HG03280 (cell line): Measurements from ENCODE around the gene ERG.

Source experiments
- ATAC-seq: cut with Tn5 transposase; IDR thresholded peaks from one replicate; pipeline ENCODE4 v1.9.1; 2021; ENCODE audit warnings: mild to moderate bottlenecking, moderate library complexity; ENCODE audit not compliant: unreplicated experiment

Gene ERG

DNA sequence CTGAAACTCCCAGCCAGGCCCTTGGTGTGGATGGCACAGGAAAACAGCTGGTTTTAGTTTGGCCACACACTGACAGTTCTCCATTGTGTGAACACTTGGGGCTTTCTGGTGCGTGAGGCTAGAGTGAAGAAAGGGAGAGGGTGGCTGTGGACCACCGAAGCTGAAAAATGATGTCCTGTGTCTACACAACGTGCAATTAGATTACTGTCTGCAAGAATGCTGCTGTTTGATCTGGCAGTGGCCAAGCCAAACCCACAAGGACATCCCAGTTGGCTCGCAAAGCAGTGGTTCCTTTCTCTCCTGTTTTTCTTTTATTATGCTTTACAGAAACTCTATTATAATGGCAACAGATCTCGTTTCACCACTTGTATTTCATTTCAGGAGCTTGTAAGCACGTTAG, 58.9 kb downstream of the ERG start:
- no peak for ATAC-seq

DNA sequence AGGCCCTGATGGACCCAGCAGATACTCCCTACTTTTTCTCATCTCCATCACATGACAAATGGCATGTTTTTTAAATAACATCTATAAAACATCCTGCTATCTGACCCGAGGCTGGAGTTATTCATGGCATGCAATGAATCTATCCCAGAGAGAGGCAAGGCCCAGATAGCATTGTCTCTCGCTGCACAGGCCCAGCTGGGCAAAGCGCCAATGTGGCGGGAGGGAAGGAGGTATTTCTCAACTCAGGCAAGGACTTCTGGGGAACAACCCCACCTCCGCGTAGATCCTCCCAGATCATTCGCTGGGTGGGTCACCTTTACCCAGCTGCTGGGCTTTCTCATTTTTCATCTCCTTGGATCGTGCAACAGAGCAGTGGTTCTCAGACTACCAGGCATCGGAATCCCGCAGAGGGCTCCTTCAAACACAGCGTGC, 59.8 kb downstream of the ERG start:
- ATAC-seq = no peak

DNA sequence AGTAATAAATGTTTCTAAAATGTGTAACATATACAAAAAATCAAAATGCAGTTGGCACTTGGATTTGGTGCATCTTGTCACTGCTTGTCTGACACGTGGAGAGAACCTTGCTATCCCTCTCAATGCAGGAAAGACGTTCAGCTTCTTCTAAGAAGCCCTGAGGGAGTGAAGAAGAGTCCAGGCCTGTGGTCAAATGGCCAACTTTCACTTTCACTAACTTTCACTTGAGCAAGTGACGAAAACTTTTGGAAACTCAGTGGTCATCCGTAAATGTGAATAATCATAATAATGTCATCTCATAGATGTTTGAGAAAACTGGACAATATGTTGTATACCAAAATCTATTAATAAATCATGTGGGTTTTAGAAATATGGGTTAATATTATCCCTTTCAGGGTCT, 61.9 kb downstream of the ERG start:
- ATAC-seq = no peak

DNA sequence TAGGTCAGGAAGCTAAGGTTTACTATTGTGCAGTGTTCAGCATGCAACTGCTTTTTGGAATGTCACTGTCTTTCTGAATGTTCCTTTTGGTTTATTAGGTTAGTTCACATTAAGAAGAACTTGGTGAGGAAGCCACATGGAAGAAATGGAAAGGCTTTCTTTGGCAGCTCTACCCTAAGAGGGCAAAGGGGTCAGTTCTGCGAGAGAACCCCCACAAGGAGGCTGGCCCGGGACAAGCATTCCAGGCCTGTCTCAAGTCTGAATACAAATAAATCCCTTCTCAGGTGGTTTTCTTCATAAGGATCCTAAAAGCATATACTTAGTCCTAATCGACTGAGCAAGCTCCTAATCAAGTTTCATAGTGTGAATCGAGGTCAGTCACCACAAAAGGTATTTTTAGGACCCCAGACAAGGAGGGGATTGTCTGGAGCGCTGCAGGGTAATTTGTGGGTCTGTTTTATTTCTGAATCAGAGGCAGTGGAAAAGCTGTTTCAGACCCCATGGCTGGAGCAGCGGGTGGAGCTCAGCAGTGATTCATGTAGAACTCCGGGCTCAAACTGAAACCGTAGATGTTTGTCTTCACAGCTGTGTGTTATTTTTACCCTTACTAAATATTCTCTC, 63.3 kb downstream of the ERG start:
- ATAC-seq = no peak

DNA sequence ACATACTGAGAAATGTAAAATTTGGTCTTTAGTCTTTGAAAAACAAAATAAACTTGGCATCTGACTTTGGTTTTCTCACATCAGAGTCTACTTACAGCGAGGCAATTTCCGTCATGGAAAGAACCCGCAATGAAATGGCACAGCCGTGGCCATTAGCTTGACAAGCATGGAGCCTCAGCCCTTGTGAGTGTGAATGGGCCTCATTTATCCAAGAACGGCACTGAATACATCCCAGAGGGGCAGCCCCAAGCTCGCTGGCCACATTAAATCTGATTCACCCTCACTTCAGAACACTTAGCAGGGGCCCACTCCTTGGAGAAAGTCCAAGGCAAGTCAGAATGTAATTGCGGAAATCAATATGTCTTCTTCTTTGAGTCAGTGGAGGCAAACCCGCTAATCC, 64.8 kb downstream of the ERG start:
- no peak for ATAC-seq

DNA sequence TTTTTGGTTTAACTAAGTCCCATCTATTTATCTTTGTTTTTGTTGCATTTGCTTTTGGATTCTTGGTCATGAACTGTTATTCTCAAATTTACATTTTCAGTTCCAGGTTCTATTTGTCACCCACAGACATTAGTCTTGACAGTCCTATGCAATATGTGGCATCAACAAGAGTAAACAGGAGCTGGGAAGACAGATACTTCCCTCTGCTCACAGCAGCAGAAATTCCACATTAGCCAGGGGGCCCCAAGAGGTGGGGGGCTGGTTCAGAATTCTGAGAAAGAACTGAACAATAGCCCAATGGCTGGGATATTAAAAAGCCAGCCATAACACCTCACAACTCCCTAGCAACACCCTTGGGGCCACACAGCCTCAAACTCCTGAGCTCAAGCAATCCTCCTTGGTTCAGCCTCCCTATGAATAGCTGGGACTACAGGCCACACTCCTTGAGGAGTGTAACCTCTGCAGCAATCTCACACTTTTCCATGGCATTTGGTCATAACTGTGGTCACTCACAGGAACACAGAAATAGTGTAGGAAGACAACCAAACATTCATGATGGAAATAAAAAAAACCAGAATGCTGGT, 67.8 kb downstream of the ERG start:
- no peak for ATAC-seq

DNA sequence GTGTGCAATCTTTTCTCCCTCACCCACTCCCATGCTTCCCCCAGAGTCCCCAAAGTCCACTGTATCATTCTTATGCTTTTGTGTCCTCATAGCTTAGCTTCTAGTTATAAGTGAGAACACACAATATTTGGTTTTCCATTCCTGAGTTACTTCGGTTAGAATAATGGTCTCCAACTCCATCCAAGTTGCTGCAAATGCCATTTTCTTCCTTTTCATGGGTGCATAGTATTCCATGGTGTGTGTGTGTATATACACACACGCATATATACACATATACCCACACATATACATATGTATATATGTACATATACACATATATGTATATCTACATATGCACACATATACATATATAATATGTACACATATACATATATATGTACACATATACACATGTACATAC, 69.3 kb downstream of the ERG start:
- ATAC-seq = no peak

DNA sequence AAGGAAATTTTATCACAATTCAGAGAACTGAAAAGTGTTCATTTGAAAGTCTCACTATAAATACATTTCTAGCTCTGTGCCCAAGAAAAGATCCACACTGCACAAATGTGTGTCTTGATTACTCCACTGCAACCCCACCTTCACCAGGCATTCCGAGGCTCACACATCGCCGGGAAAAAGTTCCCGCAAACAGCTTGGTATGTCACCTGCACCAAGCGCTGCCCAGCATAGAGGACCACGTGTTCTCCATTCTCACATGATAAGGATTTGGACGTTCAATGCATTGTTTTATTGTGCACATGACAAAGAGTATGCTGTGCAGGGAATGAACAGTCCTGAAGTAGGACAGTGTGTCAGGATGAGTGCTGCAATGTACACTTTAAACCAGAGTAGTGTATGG, 70.1 kb downstream of the ERG start:
- ATAC-seq = no peak

DNA sequence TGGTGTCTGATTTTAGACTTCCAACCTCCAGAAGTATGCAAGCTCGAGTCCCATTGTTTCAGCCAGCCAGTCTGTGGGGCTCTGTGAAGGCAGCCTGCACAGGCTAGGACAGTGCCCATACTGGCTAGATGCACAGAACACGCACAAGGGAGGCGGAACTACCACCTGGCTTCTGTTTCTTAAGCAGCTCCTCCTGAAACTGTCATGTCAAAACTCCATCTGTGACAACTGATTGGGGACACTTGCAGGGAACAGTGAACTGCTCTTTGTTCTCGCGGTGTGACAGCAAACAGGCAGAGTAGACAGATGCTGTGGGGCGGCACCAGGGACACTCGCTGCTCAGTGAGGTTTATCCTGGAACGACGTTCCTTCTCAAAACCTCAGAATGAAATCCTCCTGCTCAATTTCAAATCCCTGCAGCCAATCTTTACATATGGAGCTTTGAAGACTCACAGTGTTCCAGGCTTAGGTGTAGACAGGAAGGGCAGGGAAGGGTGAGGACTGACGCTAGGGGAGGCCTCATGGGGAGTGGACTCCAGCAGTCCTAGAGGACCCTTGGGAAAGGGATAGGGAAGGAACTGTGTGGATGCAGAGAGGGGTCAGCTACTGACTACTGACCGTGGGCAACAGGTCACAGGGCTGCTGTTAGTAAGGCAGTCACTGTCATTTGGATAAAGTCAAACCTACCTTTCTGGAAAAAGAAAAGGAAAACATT, 73.8 kb downstream of the ERG start:
- no peak for ATAC-seq

DNA sequence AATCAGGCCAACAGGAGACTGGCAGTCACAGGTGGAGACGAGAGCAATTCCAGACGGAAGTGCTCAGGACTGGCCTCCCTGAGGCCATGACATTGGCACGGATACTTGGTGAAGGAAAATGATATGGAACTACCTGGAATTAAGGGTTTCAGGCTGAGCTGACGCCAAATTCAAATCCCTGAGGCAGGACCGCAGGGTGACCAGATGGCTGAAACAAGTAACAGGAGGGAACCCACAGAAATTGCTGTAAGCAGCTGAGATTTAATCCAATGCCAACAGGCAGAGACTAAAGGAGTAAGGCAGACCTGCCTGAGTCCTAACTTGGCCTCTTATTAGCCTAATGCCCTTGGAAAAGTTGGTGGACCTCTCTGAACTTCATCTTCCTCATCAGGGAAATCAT, 76.2 kb downstream of the ERG start:
- ATAC-seq = no peak

DNA sequence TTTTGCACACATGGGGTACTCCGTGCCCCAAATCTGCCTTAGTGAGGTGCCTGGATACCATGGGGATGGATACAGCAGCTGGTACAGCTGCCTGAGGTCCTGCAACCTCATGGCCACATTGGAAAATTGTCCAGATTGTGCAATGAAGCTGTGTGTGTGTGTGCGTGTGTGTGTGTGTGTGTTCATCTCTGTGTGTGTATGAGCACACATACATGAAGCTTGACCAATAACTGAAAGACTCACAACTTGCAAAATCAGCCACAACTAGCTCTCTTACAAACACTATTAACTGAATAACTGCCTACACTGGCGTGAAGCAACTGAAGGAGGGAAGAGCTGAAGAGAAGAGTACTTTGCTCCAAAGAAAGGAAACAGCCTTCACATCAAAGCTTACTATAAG, 78.1 kb downstream of the ERG start:
- ATAC-seq = no peak

DNA sequence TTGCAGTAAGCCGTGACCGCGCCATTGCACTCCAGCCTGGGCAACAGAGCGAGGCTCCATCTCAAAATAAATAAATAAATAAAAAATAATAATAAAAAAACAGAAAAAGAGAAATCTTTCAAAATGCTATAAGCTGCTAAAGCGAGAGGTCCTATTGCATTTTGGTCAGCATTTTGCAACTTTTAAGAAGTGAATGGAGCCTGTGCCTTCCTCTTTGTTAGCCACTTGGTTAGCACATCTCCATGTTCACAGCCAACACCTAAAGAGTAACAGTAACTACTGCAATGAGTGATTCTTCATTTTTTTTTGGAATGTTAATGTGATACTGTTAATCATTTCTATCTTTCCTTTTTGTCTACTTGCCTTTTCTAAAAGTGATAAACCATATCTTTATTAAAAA, 80.6 kb downstream of the ERG start:
- ATAC-seq = no peak

DNA sequence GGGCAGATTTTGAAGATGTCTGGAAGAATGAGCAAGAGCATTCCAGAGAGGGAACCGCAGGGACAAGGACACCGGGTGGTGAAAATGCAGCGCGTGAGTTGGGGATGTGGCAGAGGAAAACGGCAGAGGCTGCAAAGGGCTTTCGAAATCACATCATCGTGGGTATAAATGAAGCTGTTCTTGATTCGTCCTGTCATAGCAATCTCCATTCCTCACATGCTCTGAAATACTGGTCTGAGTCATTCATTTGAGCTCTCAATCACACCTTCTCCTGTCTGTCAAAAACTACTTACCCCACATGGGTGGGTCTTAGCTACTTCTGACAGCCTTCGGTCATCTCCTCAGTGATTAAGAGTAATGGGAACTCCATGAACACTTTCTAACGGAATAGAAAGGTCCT, 81.5 kb downstream of the ERG start:
- ATAC-seq = no peak

DNA sequence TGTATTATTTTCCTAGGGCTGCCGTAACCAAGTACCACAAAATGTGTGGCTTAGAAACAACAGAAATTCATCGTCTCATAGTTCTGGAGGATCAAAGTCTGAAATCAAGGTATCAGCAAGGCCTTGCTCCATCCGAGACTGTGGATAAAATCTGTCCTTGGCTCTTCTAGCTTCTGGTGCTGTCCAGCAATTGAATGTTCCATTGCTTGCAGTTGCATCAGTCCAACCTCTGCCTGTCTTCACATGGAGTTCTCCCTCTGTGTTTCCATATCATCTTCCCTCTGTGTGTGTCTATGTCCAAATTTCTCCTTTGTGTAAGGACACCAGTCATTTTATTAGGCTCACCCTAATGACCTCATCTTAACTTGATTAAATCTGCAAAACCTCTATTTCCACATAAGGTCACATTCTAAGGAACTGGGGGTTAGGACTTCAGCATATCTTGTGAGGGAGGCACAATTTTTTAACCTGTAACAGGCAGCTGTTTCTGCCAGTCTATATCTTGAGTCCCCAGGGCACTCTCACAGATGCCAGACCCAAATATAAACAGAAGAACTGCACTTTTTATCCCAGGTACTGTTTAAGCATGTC, 84.2 kb downstream of the ERG start:
- no peak for ATAC-seq

DNA sequence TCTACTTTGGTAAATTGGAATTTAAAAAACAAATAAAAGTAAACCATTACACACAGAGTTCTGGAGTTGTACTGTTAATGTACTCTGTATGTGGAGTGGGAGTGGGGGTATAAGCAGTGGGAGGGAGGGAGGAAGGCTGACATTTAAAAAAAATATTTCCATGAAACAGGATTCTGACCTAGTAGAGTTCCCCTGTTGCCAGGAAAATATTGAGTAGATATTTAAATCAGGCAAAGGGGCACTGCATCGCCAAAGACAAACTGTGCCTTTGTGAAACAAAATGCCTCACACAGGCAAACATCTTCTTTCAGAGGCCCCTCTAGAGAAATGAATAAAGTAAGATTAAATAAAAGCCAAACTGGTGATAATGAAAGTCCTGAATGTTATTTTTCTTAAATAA, 87.8 kb downstream of the ERG start:
- ATAC-seq = no peak

DNA sequence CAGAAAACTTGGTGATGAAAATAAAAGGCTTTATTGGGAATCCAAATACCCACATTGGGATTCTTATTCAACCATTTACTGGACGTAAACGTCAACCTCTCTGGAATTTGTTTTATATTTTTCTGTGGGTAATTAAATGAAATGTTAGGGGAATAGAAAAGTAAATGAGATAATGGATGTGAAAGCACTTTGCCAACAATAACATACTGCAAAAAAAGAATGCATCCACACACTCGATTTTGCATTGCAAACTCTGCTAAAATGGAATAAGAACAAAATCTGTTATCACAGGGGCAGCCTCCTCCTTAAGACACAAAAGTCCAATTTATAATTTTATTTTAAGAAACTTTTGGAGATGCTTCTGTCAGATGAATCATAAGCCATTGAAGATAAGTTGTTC, 88.4 kb downstream of the ERG start:
- ATAC-seq = no peak

DNA sequence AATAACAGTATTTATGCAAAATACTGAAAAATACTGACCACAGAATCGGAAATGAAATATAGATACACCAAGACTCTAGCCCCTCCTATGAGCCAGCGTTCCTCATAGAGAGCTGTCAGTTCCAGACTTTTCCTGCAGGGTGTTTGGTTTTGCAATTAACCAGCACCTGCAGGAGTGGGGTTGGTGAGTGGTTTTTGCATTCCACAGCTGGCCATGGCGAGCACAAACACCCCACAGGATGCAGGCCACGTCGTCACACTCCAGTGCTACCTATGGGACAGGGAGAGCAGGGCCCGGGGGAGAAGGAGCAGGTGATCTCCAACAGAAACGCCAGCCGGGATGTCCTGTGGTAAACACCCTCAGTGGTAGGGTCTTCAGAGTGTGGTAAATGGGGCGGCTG, 94.1 kb downstream of the ERG start:
- ATAC-seq = no peak

DNA sequence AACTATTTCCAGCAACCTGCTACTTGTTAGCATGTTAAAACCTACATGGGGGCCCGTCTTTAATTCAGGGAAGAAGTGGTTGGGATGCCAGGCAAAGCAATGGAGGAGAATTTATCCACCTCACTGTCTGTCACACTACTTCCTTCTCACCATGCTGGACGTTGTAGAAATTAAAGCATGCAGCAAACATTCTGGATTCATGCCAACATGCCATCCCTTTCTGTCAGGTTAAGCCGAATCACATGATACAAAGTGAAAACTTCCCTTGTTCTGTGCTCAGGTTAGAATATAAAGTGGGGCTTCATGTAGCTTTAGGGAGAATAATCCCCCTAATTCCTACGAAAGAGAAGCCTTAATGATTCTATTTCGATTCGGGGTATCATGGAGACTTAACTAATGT, 95.5 kb downstream of the ERG start:
- ATAC-seq = no peak

DNA sequence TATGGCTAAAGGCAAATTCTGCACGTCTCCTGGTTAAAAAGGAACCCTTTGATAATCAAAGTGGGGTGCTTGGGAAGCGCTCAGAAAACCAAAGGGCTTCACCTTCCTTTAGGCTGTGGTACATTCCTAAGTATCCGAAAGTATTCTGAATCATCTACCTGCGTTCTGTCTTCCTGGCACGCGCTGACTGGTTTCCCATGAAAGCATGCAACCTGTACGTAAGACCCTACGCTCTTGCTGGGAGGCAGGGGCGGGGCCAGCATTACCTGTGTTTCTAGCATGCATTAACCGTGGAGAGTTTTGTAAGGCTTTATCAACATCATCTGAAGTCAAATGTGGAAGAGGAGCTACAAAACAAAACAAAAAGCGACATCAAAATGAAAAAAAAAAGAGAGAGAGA, 96.0 kb downstream of the ERG start:
- ATAC-seq = no peak

DNA sequence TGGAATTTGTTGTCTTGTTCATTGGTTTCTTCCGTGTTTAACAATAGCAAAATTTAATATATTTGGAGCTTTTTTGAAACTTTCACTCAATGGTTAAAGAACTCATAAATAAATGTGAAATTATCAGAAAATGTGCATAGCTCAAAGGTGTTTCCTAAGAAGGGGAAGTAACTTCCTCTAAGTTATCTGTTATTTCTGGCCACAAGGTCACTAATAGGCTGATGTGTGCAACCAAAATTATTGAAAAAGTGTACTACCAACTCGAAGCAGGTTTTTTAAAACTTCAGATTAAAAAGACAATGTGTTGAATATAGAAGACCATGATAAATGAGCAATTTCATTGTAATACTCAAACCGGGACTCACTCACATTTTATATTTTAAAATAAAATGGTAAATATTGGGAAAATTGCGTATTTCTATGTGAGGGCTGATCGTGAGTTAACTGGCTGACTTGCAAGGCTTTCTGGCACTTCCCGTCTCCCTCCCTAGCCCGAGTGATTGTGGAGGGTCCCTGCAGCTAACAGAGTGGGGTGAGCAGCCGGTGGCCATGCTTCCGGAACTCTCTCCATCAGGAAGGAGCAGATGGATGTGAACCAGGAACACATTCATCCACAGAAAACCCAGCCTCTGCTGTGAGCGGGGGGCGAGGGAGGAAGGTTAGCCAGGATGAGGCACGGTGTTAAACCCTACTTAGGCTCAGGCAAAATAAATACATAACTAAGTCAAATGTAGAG, 96.9 kb downstream of the ERG start:
- ATAC-seq = no peak

DNA sequence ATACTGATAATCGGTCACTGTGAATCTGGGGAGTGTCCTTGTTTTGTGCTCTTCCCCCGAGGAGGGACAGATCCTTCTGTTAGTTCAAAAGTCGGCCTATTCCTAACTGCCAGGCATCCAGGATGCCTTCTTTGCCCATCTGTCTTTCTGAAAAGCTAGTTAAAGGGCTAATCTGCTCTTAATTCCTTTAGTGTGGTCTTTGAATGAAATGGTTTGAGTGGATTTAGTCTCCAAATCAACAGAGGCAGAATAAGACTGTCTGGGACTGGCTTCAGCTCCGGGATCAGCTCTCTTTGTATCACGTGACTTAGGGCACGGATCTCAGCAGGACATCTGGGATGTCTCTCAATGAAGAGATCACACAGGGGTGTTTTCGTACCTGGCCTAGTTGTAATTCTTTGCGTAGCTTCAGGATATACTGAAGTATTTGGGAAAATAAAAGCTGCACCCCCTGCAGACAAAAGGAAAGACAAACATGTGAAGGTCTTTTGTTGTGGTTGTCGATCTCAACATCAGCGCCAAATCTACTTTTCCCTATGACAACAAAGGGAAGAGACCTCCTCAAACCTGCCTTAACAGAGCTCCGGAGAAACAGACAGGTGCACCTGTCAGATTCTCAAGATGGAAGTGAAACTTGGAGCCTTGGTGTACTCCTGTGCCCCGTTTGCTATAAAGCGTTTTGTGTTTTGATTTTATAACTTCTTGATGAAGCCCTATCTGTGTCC, 97.9 kb downstream of the ERG start:
- ATAC-seq = no peak
